ENCODE results near the gene RTP3. TPM values are rescaled to one million over a fixed set of nuclear protein-coding genes. Genes with fewer than 3 reads are reported as not detected.

Gene RTP3
- total RNA-seq, 4 donors from 2014 or later, result not detected

DNA sequence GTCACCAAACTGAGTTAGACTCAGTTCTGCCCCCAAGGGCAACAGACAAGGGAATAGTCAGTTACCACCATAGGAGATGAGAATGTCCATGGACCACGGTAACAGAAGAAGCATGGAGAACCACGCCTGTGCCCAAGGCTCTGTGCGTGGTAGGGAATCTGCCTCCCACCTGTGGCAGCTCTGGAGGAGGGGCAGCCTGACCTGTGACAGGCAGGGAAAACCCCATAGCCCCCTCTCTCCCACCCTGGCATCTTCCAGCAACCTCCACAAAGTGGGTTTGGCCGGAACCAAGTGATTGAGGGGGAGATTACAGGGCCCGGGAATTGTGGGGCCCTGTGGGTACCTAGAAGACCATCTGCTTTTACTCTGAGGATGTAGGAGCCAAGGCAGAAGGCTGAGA is 18.8 kb upstream of the RTP3 start:
- 73% methylated on average over 3 of the region's 5 CpGs for WGBS
- Histone ChIP-seq H3K4me3 (no peak overlapping the region), H3K27me3 (peaks cover 0 to 41% (median 0%) of the 10 kb centered on the region in 4 donors), H3K27ac (replicated peaks in 1 of 4) (no peak overlapping the region), H3K36me3 (no peaks in the 10 kb centered on the region), H3K4me1 (no peaks in the 10 kb centered on the region), H3K9me3 (peaks cover 0 to 6% (median 3%) of the 10 kb centered on the region in 4 donors)
- intact Hi-C loops (cut with DNase I), result no loop called here
- no peak for TF ChIP-seq EP300 (IDR thresholded peaks at IDR 0.05)
- no peak for DNase-seq (ENCODE audit: extremely low spot score)

DNA sequence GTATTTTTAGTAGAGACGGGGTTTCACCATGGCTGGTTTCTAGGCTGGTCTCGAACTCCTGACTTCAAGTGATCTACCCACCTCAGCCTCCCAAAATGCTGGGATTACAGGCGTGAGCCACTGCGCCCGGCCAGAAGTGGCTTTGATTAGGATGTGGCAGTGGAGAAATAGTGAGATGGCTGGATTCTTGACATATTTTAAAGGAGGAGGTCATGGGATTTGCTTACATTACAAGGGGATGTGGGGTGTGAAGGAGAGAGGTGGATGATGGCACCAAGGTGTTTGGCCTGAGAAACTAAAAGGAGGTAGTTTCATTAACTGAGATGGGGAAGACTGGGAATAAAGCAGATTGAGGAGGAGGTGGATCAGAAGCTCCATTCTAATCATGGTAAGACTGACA is 18.1 kb upstream of the RTP3 start:
- intact Hi-C loops (cut with DNase I), result no loop called here
- H3K36me3 ChIP-seq, result no peaks in the 10 kb centered on the region
- WGBS, result 81% methylated on average over 5 of the region's 5 CpGs
- TF ChIP-seq EP300 (IDR thresholded peaks at IDR 0.05), result no peak
- no peak for TF ChIP-seq POLR2A (IDR thresholded peaks at IDR 0.05; ENCODE audit: low read depth)
- TF ChIP-seq POLR2AphosphoS5 (IDR thresholded peaks at IDR 0.05), result no peak
- TF ChIP-seq, protein P1, sequence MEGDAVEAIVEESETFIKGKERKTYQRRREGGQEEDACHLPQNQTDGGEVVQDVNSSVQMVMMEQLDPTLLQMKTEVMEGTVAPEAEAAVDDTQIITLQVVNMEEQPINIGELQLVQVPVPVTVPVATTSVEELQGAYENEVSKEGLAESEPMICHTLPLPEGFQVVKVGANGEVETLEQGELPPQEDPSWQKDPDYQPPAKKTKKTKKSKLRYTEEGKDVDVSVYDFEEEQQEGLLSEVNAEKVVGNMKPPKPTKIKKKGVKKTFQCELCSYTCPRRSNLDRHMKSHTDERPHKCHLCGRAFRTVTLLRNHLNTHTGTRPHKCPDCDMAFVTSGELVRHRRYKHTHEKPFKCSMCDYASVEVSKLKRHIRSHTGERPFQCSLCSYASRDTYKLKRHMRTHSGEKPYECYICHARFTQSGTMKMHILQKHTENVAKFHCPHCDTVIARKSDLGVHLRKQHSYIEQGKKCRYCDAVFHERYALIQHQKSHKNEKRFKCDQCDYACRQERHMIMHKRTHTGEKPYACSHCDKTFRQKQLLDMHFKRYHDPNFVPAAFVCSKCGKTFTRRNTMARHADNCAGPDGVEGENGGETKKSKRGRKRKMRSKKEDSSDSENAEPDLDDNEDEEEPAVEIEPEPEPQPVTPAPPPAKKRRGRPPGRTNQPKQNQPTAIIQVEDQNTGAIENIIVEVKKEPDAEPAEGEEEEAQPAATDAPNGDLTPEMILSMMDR (IDR thresholded peaks at IDR 0.05), result no peak
- no peak overlapping the region for H3K27ac ChIP-seq (replicated peaks in 1 of 4)
- H3K27me3 ChIP-seq, result peaks cover 0 to 47% (median 0%) of the 10 kb centered on the region in 4 donors
- no peaks in the 10 kb centered on the region for H3K4me1 ChIP-seq
- no peak overlapping the region for H3K4me3 ChIP-seq
- H3K9me3 ChIP-seq, result peaks cover 0 to 5% (median 3%) of the 10 kb centered on the region in 4 donors
- DNase-seq (ENCODE audit: extremely low spot score), result no peak

DNA sequence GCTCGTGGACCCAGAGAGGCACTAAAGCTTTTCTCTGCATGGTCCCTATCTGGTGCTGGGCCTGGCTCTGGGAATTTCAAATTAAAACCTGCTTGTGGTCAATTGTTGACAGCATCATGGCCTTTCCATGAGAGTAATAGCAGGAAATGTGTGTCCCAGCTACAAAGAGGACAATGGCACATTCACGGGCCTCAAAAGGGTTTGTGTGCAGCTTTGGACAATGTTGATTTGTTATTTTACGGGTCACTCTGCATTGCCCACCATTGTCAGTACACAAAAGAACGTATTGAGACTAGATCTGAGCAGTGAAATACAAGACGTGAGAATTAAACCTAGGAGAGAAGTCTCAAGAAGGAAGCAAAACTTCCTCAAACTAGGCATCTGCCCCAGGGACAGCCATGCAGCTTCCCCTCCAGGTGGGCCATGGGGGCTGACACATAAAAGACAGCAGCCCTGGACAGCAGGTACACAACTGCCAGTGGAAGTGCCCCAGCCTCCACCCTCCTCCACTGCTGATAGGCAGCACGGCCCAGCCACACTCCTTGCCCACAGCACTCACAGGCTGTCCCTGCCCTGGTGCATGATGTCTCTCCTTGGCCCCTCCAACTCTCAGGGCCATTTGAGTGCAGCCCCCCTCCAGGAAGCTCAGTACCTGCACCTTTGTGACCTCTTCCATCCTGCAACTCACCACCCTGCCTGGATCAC is 17.1 kb upstream of the RTP3 start:
- no peak for TF ChIP-seq POLR2AphosphoS5 (IDR thresholded peaks at IDR 0.05)
- TF ChIP-seq, protein P1 (IDR thresholded peaks at IDR 0.05), result no peak
- TF ChIP-seq EP300 (IDR thresholded peaks at IDR 0.05), result no peak
- TF ChIP-seq POLR2A (IDR thresholded peaks at IDR 0.05; ENCODE audit: low read depth), result no peak
- no peaks in the 10 kb centered on the region for H3K36me3 ChIP-seq
- H3K27ac ChIP-seq (replicated peaks in 1 of 4), result no peak overlapping the region
- H3K27me3 ChIP-seq, result peaks cover 0 to 47% (median 0%) of the 10 kb centered on the region in 4 donors
- H3K4me3 ChIP-seq, result no peak overlapping the region
- no peaks in the 10 kb centered on the region for H3K9me3 ChIP-seq
- 83% methylated on average over 6 of the region's 6 CpGs for WGBS
- intact Hi-C loops (cut with DNase I), result no loop called here
- H3K4me1 ChIP-seq, result no peaks in the 10 kb centered on the region
- DNase-seq (ENCODE audit: extremely low spot score), result no peak

DNA sequence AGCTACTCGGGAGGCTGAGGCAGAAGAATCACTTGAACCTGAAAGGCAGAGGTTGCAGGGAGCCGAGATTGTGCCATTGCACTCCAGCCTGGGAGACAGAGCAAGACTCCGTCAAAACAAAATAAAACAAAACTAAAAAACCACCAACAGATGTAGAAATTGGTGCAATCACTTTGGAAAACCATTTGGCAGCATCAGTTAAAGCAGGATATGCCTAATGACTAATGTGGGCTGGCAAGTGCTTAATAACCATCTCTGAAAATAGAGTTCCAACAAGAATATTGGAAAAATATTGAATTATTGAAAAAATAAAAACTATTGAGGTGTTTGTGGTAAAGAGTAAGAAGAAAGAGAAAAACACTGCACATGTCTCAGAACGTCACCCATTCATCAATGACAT is 16.1 kb upstream of the RTP3 start:
- Histone ChIP-seq H3K9me3 (no peaks in the 10 kb centered on the region), H3K4me3 (no peak overlapping the region), H3K36me3 (no peaks in the 10 kb centered on the region), H3K4me1 (no peaks in the 10 kb centered on the region), H3K27ac (replicated peaks in 1 of 4) (no peak overlapping the region), H3K27me3 (peaks cover 0 to 47% (median 0%) of the 10 kb centered on the region in 4 donors)
- no peak for DNase-seq (ENCODE audit: extremely low spot score)
- intact Hi-C loops (cut with DNase I), result no loop called here
- no peak for TF ChIP-seq EP300 (IDR thresholded peaks at IDR 0.05)
- TF ChIP-seq POLR2AphosphoS5 (IDR thresholded peaks at IDR 0.05), result no peak
- no peak for TF ChIP-seq POLR2A (IDR thresholded peaks at IDR 0.05; ENCODE audit: low read depth)
- TF ChIP-seq, protein P1 (IDR thresholded peaks at IDR 0.05), result no peak
- 86% methylated on average over 4 of the region's 4 CpGs for WGBS

DNA sequence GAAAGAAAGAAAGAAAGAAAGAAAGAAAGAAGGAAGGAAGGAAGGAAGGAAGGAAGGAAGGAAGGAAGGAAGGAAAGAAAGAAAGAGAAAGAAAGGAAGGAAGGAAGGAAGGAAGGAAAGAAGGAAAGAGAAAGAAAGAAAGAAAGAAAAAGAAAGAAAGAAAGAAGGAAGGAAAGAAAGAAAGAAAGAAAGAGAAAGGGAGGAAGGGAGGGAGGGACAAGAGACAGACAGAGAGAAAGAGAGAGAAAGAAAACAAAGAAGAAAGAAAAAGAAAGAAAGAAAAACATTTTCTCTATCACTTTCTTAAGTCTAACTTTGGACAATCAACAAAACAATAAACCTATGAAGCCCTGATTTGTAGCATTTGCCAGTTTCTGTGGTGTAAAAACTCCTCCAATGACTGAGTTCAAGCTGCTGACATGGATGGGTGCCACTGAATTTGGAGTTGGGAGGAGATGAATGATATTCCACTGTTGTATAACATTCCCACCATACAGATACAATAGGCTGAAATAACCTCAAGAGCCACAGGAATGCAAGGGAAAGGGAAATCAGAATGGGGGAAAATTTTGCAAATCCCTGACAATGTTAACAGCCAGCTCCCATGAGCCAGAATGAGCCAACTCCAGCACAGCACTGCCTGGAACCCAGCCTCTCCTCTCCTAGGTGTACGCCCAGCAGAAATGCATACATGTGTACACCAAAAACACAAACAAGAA is 15.0 kb upstream of the RTP3 start:
- TF ChIP-seq POLR2A (IDR thresholded peaks at IDR 0.05; ENCODE audit: low read depth) (no peak), EP300 (IDR thresholded peaks at IDR 0.05) (no peak), POLR2AphosphoS5 (IDR thresholded peaks at IDR 0.05) (no peak)
- TF ChIP-seq, protein P1 (IDR thresholded peaks at IDR 0.05), result no peak
- Histone ChIP-seq H3K4me3 (no peak overlapping the region), H3K9me3 (no peaks in the 10 kb centered on the region), H3K27me3 (peaks cover 0 to 40% (median 0%) of the 10 kb centered on the region in 4 donors), H3K27ac (replicated peaks in 1 of 4) (no peak overlapping the region), H3K4me1 (no peaks in the 10 kb centered on the region), H3K36me3 (no peaks in the 10 kb centered on the region)
- WGBS, result 93% methylated on average over 1 of the region's 1 CpG
- intact Hi-C loops (cut with DNase I), result no loop called here
- no peak for DNase-seq (ENCODE audit: extremely low spot score)
